ENCODE results near the gene HINFP.
A peak's percentile ranks its signal among the peaks of the same experiment; 100 is the strongest.
"Not testable (repeated sequence)": the region's sequence is repeated elsewhere in the genome, so short reads cannot be mapped to it uniquely, and the experiment has no call there.

The HINFP gene

DNA sequence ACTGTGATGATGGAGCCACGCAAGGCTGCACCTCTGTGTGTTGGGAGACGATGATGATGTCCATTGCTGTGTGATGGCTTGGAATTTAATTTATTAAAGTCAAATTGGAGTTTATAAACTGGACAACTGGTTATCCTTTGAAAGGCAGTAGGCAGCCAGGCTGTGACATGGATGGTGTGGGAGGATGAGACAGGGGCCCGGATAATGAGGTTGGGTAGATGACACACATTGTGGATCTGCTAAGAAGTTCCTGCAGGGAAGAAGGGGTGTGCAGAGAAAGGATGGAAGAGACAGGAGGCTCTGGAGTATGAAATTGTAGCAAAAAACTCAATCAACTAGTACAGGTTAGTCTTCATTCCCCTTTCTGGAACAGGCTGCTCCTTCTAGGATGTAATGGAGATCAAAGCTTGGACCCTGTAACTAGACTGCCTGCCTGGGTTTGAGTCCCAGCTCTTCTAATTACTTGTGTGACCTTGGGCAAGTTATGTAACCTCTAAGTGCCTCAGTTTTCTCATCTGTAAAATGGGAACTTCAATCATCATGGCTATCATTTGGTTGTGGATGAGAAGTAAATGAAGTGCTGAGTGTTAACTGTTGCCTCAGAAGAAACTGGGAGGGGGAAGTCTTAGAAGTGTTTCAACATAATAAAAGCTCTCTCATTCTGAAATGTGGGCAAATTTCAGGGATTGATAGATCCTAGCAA lies 4.2 kb upstream of the HINFP start:
- DNase-seq (ENCODE audit: low spot score): no peak

DNA sequence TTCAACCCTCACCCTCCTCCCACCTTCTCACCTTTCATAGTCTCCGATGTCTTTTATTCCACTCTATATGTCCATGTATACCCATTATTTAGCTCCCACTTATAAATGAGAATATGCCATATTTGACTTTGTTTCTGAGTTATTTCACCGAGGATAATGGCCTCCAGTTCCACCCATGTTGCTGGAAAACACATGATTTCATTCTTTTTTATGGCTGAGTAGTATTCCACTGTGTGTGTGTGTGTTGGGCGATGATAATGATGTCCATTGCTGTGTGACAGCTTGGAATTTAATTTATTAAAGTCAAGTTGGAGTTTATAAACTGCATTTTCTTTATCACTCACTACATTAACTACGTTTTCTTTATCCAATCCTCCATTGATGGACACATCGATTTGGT lies 3.2 kb upstream of the HINFP start:
- DNase-seq (ENCODE audit: low spot score): no peak

DNA sequence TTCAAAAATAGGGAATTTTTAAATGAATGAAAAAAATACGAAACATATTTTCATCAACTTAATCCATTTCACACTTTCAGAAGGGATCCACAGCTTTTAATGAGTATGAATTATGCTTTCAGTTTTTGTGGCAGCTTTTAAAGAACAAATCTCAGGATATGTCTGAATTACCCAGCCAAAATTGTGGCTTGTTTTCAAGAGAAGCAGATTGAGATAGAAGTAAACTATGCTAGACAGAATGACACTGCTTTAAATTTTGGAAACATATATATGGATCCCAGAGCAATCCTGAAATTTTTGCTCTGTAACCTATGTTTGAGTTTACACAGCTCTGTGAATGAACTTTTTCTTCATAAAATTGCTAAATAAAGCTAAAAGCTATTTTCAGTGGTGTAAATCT lies 2.4 kb upstream of the HINFP start:
- no peak for DNase-seq (ENCODE audit: low spot score)

DNA sequence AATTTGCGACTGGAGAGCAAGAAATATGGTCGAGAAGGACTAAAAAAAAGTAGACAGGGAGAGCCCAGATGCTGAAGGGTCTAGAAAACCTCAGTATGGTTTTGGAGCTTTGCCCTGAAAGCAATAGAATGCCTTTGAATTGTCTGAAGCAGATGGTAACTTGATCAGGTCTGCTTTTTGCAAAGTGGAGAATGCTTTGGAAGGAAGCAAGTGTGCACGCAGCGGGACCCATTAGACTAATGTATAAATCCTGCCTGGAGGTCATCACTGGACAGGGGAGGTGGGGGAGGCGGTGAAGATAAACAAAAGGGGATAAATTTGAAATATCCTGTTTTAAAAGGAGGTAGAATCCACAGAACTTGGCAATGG lies 757 bp upstream of the HINFP start:
- DNase-seq (ENCODE audit: low spot score): no peak

DNA sequence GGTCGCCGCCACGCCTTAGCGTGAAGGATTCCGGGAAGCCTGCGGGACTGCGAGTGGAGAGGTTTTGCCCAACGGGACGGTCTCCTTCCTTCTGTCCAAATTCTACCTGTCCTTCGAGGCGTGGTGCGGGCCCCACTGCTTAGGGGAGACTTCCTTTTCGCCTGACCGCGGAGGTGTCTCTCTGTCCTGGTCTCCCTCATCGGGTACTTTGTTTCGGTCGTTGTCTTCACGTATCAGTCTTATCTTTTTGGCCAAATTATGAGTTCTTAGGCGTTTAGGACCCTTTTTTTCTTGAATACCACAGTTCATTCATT lies 388 bp downstream of the HINFP start:
- no peak for DNase-seq (ENCODE audit: low spot score)

DNA sequence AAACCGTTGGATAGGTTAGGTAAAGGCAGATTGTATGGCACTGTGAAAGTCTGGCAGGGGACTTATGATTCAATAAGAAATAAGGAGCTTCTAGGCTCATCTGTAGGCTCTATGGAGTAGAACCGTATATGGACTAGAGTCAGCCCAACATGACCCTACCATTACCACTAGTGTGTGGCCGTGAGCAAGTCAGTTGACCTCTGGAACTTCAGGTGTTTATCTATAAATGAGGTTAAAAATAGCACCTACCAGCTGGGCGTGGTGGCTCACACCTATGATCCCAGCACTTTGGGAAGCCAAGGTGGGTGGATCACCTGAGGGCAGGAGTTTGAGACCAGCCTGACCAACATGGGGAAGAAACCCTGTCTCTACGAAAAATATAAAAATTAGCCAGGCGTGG lies 4.4 kb downstream of the HINFP start:
- DNase-seq (ENCODE audit: low spot score): no peak

DNA sequence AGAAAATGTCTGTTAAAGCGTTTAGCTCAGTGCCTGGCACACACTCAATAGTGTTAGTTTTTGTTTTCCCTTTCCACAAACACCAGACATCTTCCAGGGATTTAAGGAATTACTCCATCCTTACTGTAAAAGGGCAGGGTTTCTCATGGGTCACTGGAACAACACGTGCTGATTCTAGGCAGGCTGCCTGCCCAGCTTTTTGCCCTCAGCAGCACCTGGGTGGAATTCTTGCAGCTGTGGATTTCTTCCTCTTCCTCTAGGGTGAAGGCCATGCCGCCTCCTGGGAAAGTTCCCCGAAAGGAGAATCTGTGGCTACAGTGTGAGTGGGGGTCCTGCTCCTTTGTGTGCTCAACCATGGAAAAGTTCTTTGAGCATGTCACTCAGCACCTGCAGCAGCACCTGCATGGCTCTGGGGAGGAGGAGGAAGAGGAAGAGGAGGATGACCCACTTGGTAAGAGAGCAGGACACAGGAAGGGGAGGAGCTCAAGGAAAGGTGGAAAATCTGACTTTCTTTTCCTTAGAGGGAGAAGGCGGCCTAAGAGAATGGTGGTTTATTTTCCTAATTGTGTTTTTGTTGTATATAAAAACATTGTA lies 5.4 kb downstream of the HINFP start:
- DNase-seq (ENCODE audit: low spot score): no peak

DNA sequence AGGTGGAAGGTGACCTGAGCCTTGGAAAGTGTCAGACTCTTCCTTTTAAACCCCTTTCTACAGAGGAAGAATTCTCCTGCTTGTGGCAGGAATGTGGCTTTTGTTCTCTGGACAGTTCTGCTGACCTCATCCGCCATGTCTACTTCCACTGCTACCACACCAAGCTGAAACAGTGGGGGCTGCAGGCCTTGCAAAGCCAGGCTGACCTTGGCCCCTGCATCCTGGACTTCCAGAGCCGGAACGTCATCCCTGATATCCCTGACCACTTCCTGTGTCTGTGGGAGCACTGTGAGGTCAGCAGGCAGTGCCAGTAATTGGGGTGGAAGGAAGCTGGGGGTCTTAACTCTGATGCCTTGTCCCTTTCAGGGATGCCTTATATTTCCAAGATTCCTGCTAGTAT lies 9.3 kb downstream of the HINFP start:
- DNase-seq (ENCODE audit: low spot score): no peak

DNA sequence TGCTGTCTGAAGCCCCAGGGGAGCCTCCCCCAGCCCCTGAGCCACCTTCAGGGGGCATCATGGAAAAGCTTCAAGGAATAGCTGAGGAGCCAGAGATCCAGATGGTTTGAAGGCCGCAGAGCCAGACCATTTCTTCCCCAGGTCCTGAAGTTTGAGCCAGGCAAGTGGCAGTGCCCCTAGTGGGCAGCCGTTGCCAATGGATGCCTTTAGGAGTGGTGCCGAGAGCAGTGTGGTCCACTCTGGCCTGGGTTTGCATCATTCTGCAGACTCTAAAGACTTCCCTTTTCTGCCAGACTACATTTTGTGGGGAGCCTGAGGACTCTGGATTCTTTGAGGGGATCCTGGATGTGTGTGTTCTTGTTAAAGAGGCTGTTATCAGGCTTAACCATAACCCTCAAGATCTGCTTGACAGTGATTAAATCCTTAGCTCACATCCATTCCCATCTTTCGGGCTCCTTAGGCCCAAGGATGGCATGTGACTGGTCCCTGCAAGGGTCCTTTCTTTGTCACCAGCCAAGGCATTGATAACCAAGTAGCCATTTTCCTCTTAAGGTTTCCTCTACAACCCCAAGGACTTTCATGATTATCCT lies 13.1 kb downstream of the HINFP start:
- no peak for DNase-seq (ENCODE audit: low spot score)

DNA sequence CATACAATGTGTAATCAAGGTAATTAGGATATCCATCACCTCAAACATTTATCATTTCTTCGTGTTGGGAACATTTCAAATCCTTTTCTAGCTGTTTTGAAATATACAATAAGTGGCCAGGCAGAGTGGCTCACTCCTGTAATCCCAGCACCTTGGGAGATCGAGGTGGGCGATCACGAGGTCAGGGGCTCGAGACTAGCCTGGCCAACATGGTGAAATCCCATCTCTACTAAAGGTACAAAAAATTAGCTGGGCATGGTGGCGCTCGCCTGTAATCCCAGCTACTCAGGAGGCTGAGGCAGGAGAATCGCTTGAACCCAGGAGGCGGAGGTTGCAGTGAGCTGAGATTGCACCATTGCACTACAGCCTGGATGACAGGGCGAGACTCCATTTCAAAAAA lies 17.9 kb downstream of the HINFP start:
- not testable (repeated sequence) for DNase-seq (ENCODE audit: low spot score)

DNA sequence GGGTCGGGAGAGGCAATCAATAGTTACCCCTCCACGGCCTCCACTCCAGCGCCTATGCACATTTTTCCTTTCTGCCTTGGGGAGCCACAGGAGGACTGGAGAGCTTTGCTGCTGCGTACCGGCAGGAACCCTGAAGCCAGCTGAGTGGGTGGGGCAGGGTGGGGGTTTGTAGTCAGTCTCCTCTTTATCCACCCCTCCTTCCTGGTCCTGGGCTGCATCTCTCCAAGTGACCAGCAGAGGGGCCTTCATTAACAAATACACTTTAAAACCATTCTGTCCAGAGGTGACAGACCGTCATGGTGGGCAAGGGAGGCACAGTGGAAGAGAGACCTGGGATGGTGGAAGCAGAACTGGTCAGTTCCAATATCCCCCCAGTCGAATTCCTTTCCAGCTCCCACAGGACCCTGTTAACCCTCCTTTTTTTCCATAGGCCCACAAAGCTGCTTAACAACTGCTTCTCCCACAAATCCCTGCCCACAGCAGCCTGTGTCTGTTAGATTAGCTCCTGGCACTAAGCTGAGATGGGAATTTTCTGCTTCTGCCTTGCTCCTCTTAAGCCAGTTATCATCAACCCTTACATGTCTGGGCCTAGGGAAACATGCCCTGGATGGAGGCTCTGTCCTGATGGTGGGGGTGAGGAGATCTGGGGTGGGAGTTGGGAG lies 23.6 kb downstream of the HINFP start:
- DNase-seq (ENCODE audit: low spot score): peak; percentile 72

DNA sequence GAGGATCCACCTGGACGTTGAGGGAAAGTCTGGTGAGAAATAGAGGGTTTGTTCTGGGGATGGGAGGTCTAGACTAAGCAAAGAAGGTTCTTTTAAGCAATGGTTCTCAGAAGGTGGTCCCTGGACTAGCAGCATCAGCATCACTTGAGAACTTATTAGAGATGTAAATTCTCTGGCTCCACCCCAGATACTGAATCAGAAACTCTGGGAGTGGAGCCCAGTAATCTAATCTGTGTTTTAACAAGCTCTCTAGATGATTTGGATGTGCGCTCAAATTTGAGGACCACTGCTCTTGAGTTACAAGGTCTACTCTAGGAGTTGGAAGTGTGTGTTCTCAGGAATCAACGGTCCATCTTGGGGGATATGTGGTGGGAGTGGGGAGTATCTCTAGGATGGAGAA lies 24.2 kb downstream of the HINFP start:
- no peak for DNase-seq (ENCODE audit: low spot score)

DNA sequence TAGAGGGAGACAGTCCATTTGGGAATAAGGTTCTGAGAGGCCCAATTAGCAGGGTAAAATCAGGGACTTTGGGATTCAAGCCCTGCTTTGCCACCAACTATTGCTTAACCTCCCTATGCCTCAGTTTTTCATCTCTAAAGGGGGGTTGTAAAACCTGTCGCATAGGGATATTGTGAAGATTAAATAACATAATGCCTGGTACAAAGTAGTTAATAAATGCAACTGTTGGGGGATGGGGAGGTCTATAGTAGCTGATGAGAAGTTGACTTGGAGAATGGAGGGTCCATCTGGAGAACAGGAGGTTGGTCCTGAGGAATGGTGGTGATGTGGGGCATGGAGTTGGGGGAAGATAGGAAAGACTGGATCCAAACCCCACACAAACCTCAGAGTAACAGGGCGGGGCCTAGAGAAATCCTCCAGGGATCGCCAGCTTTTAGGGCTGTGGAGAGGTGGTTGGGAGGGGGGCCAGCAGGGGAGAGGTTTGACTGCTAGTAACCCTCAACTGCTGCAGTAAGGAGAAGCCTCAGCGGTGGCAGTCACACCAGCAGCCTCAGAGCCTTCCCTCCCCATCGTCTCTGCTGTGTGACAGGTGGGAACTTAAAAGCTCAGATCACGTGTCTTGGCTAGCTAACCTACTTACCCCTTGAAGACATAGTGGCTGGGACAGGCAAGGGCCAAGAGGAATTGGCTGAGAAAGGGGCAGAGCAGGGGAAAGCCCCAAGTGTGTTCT lies 26.4 kb downstream of the HINFP start:
- DNase-seq (ENCODE audit: low spot score): peak; percentile 29

DNA sequence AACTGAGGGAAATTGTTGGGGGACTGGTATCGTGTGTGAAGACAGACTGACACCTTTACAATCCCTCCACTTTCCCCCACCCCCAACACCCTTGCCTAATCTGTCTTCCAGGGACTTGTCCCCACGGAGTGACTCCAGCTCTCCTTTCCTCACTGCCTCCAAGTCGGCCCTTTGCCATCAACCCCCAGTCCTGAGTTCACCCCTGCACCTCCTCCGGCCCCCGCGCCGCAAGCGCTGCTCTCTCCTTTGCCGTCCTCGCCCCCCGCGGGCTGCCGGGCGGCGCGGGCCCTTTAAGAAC lies 27.3 kb downstream of the HINFP start:
- DNase-seq (ENCODE audit: low spot score): no peak

DNA sequence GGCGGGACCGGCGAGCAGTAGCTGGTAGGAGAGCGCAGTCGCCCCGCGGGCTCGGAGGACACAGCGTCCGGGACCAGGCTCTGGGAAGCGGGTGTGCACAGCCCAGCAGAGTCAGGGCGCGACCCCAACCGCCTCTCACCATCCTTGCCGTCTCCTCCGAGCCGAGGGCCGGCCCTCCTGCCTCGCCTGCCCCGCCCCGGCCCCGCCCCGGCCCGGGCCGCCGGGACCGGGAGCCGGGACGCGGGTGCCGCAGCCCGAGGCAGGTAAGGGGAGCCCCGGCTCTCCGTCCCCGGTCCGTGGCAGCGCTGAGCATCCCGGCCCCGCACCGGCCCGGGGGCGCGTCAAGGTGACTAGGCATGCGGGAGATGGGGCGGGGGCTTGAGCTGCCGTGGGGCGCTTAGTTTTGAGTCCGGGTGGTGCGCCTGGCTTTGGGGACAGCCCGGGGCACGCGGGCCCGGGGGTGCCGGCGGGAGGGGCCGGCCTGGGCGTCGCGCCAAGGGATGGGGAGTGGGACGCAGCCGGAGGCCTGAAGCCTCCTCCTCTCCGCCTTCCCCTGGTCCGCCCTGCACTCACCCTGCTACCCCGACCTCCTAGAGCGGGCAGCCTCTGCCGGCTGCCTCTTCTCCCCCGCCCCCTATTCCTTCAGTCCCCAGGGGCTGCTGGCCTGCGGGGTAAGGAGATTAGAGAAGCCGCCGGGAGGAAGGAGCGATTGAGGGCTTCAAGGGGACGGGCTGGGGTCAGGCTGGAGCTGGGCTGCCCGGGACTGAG lies 27.8 kb downstream of the HINFP start, which contains the start of gene ABCG4:
Gene ABCG4 (plus strand): TSS at position 35 of the 768 bp plus-strand sequence. CDS start 914 bp downstream, outside the sequence.
- peak; percentile 41 for DNase-seq (ENCODE audit: low spot score)

DNA sequence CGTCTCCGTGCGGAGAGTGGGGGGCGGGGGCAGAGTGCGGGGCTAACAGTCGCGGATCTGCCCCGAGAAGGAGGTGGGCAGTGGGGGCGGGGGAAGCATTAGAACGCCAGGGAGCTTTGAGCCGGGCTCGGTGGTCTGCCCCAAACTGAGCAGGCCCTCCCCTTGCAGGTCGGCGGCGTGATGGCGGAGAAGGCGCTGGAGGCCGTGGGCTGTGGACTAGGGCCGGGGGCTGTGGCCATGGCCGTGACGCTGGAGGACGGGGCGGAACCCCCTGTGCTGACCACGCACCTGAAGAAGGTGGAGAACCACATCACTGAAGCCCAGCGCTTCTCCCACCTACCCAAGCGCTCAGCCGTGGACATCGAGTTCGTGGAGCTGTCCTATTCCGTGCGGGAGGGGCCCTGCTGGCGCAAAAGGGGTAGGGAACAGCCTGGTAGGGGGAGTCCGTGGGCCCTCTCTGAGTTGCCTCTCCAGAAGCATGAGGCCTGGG lies 28.5 kb downstream of the HINFP start:
- no peak for DNase-seq (ENCODE audit: low spot score)

DNA sequence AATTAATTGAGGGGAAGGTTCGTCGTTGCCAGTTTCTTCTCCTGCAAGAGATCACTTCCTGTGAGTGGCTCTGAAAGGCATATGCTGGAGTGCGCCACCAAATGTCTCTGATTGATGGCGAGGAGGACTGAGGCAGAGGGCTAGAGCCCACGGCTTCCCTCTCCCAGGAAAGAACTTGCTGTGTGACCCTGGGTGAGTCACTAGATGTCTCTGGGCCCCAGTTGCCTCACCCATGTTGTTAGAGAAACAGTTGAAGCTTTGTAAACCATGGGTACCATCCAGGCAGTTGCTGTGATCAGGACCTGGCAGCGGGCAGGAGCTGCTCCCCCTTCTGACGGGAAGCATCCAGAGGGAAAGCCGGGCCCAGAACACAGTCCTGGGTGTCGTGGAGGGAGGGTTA lies 30.7 kb downstream of the HINFP start:
- no peak for DNase-seq (ENCODE audit: low spot score)

DNA sequence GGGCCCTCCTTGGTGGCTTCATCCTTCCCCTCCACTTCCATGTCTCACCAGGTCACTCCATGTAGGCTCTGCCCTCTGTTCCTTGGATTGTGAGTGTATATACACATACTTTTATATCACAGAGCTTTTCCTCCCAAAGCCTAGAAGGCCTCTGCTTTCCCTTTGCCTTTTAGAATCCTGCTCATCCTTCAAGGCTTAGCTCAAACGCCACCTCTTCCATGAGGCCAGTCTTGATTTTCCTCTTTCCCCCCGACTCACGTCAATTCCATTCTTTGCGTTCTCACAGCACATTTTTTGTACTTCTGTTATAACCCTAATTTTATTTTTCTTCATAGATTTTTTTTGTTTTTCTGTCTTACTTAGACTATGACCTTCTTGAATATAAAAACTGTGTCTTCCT lies 31.2 kb downstream of the HINFP start:
- no peak for DNase-seq (ENCODE audit: low spot score)

DNA sequence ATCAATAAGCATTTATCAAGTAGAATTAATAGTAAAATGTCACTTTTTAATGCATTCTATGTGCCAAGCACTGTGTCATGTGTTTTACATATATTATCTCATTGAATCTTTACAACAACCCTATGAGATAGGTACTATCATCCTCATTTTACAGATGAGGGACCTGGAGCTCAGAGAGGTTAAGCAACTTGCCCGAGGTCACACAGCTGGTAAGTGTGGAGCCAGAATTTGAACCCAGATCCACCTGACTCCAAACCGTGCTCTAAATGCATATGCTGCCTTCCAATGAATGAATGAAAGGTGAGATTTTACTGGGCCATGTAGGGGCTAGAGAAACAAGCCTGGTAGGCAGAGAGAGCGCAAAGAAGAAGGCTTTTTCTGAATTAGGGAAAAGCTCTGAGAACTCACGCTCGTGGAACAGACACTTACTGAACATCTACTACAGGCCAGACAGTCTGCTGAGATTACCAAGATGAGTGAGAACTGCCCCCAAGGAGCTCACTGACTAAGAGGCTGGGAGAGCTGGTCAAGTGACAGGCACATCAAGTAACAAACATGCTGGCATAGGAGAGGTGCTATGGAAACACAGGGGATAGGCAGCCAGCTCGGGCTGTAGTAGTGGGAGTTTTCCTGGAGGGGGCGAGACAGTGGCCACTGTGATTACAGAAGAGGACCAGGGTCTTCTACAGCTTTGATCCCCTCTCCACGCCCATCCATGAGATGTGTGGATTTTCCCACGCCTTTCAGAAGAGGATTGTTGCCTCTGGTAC lies 31.9 kb downstream of the HINFP start:
- DNase-seq (ENCODE audit: low spot score): no peak

DNA sequence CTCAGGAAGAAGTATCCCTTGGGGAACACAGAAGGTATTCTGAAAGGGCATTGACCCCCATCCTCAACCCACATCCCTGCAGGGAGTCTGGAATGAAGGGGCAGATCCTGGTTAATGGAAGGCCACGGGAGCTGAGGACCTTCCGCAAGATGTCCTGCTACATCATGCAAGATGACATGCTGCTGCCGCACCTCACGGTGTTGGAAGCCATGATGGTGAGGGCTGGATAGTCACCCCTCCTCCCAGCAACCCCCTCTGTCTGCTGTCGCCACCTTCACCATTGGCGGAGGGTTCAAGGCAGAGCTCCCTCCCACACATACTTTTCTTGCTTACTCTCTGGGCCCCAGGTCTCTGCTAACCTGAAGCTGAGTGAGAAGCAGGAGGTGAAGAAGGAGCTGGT lies 32.8 kb downstream of the HINFP start:
- no peak for DNase-seq (ENCODE audit: low spot score)

Data from SK-N-DZ (cell line).